ENCODE results near the gene FBXO24. TPM values are rescaled to one million over a fixed set of nuclear protein-coding genes. Genes with fewer than 3 reads are reported as not detected.

The FBXO24 gene
- total and polyA plus RNA-seq, 10 of the 15 experiments (the other 5 are each of a cell fraction or from before 2014, with no cell fraction given), result 0.11 to 0.96 (median 0.27) TPM; not detected in 4

GRCh38 chr7:100640517-100641440 lies 54.7 kb downstream of the FBXO24 start:
- no peak for ATAC-seq
- Histone ChIP-seq H3K79me2 (ENCODE audit: control insufficient read depth, insufficient read depth, low read length) (no peaks in the 10 kb centered on the region), H3K27me3 (replicated peaks in 1 of 2; ENCODE audit: control insufficient read depth in 2 of 2, insufficient read depth in 2 of 2, low read length in 1 of 2) (no peaks in the 10 kb centered on the region; a peak in 1 of 4 replicates), H4K20me1 (ENCODE audit: control insufficient read depth, insufficient read depth) (no peaks in the 10 kb centered on the region), H2AFZ (ENCODE audit: control insufficient read depth, low read depth, low read length) (no peak overlapping the region), H3K4me2 (ENCODE audit: control insufficient read depth, insufficient read depth) (no peak overlapping the region), H3K4me1 (ENCODE audit: control insufficient read depth, insufficient read depth, low read length) (no peaks in the 10 kb centered on the region; the same call in 1 of the 2 replicates), H3K36me3 (ENCODE audit: control insufficient read depth in 2 of 2, insufficient read depth in 2 of 2, low read length in 1 of 2) (no peaks in the 10 kb centered on the region), H3K27ac (ENCODE audit: control insufficient read depth, insufficient read depth) (no peak overlapping the region), H3K9ac (ENCODE audit: control insufficient read depth, insufficient read depth, low read length) (no peak overlapping the region), H3K4me3 (no peak overlapping the region), H3K9me3 (replicated peaks; ENCODE audit: control insufficient read depth, insufficient read depth, low read length) (no peaks in the 10 kb centered on the region)
- no peak for FAIRE-seq
- 51% methylated on average over 21 of the region's 24 CpGs for WGBS (ENCODE audit: insufficient coverage, insufficient replicate concordance, low lambda C conversion rate, missing lambda C conversion rate)
- ChIA-PET CTCF (no interaction called here), POLR2A (no interaction called here), SMC1A (ENCODE audit: uncharacterized antibody, unreplicated experiment) (no interaction called here), RAD21 (ENCODE audit: unreplicated experiment) (no interaction called here)
- intact Hi-C loops (cut with micrococcal nuclease; ENCODE audit: unreplicated experiment), result no loop called here
- no TSS peak for BruUV-seq (replicated peaks)
- DNase-seq (ENCODE audit: low read depth, low spot score), result no peak
- in situ Hi-C loops (cut with MboI), result no loop called here
- TF ChIP-seq POLR2AphosphoS5 (IDR thresholded peaks at IDR 0.05; ENCODE audit: low read length) (no peak), NFIC (IDR thresholded peaks at IDR 0.05; ENCODE audit: low read depth, low read length) (no peak), IRF4 (IDR thresholded peaks at IDR 0.05; ENCODE audit: low read depth, low read length) (no peak), JUND (IDR thresholded peaks at IDR 0.05; ENCODE audit: low read depth, low read length) (no peak), SUZ12 (IDR thresholded peaks at IDR 0.05; ENCODE audit: unreplicated experiment) (no peak), CTCF (IDR thresholded peaks at IDR 0.05 in 2 of 3, conservative IDR thresholded peaks at IDR 0.05 in 1 of 3; ENCODE audit: control insufficient read depth in 2 of 3, extremely low read depth in 1 of 3, insufficient read depth in 1 of 3, low read depth in 3 of 3, low read length in 3 of 3) (no peak), TCF3 (IDR thresholded peaks at IDR 0.05; ENCODE audit: borderline replicate concordance, insufficient read depth, low read depth, low read length) (no peak), BCL3 (IDR thresholded peaks at IDR 0.05; ENCODE audit: borderline replicate concordance, insufficient read depth, low read depth, low read length, poor library complexity, severe bottlenecking) (no peak), HDAC6 (IDR thresholded peaks at IDR 0.05; ENCODE audit: unreplicated experiment) (no peak), RAD51 (IDR thresholded peaks at IDR 0.05) (no peak), HDAC2 (IDR thresholded peaks at IDR 0.05) (no peak), CEBPB (IDR thresholded peaks at IDR 0.05; ENCODE audit: borderline replicate concordance in 1 of 2, low read depth in 2 of 2, low read length in 2 of 2) (no peak), LARP7 (IDR thresholded peaks at IDR 0.05) (no peak), ASH2L (IDR thresholded peaks at IDR 0.05; ENCODE audit: borderline replicate concordance, low read depth) (no peak), KDM1A (IDR thresholded peaks at IDR 0.05; ENCODE audit: borderline replicate concordance) (no peak)
- TF ChIP-seq, protein P1, sequence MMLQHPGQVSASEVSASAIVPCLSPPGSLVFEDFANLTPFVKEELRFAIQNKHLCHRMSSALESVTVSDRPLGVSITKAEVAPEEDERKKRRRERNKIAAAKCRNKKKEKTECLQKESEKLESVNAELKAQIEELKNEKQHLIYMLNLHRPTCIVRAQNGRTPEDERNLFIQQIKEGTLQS (IDR thresholded peaks at IDR 0.05; ENCODE audit: borderline replicate concordance, extremely low read depth, low read depth, low read length), result no peak
- TF ChIP-seq, protein P2, sequence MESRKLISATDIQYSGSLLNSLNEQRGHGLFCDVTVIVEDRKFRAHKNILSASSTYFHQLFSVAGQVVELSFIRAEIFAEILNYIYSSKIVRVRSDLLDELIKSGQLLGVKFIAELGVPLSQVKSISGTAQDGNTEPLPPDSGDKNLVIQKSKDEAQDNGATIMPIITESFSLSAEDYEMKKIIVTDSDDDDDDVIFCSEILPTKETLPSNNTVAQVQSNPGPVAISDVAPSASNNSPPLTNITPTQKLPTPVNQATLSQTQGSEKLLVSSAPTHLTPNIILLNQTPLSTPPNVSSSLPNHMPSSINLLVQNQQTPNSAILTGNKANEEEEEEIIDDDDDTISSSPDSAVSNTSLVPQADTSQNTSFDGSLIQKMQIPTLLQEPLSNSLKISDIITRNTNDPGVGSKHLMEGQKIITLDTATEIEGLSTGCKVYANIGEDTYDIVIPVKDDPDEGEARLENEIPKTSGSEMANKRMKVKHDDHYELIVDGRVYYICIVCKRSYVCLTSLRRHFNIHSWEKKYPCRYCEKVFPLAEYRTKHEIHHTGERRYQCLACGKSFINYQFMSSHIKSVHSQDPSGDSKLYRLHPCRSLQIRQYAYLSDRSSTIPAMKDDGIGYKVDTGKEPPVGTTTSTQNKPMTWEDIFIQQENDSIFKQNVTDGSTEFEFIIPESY (IDR thresholded peaks at IDR 0.05), result no peak

All from GM12878 (cell line).